Lung (tissue), 12 donors: ENCODE results near the gene MAP6. TPM values are rescaled to one million over a fixed set of nuclear protein-coding genes. Genes with fewer than 3 reads are reported as not detected.

Source experiments
- ATAC-seq: fragments of 200-7000 bp; cut with Tn5 transposase; one replicate; pipeline ENCODE4 v1.9.1; 2020; ENCODE audit warnings: moderate number of reproducible peaks; ENCODE audit not compliant: insufficient read depth, low FRiP score
- DNase-seq, 3 donors: peaks; one replicate each; pipeline ENCODE4 v3.0.0-alpha.2; 2013 to 2017
- H3K27ac ChIP-seq, 2 donors: one replicate each; pipeline ENCODE4 v1.5.1; 2013; ENCODE audit warnings: mild to moderate bottlenecking in 2 of 2, moderate library complexity in 2 of 2, control low read depth in 1 of 2, inconsistent platforms in 1 of 2, low read depth in 1 of 2, low read length in 1 of 2
- H3K27me3 ChIP-seq, 3 donors: one replicate each; pipeline ENCODE4 v1.5.1; 2013; ENCODE audit warnings: low read length in 2 of 3; ENCODE audit not compliant: control insufficient read depth in 3 of 3, insufficient read depth in 3 of 3
- H3K36me3 ChIP-seq, 4 donors: one replicate each; pipeline ENCODE4 v1.5.1; 2013; ENCODE audit warnings: low read length in 4 of 4, mild to moderate bottlenecking in 1 of 4, moderate library complexity in 1 of 4; ENCODE audit not compliant: control insufficient read depth in 4 of 4, insufficient read depth in 4 of 4
- H3K4me1 ChIP-seq, 5 donors: one replicate each; pipeline ENCODE4 v1.5.1; 2013; ENCODE audit warnings: low read length in 5 of 5, mild to moderate bottlenecking in 2 of 5, moderate library complexity in 1 of 5; ENCODE audit not compliant: control insufficient read depth in 5 of 5, insufficient read depth in 5 of 5
- H3K4me3 ChIP-seq: one replicate; pipeline ENCODE4 v1.5.1; 2013; ENCODE audit warnings: mild to moderate bottlenecking, control low read depth, moderate library complexity
- H3K9ac ChIP-seq, 2 donors: one replicate each; pipeline ENCODE4 v1.5.1; 2013; ENCODE audit warnings: low read length in 2 of 2, control low read depth in 1 of 2; ENCODE audit not compliant: insufficient read depth in 1 of 2
- H3K9me3 ChIP-seq, 4 donors: one replicate each; pipeline ENCODE4 v1.5.1; 2013; ENCODE audit warnings: low read length in 3 of 4, mild to moderate bottlenecking in 1 of 4, moderate library complexity in 1 of 4; ENCODE audit not compliant: control insufficient read depth in 4 of 4, insufficient read depth in 3 of 4
- WGBS, 2 donors: extraction: QIAGEN DNeasy Blood & Tissue Kit; methylation state at CpG; one replicate each; pipeline ENCODE4 v1.1.7; 2013; 5-methylcytosine and 5-hydroxymethylcytosine counted together
- polyA plus RNA-seq, 2 donors: library from polyadenylated mRNA; stranded (reverse); fragments of 200-250 nt; gene quantifications; one replicate each; pipeline ENCODE4 v1.2.1, GENCODE V29; 2013
- total RNA-seq, 2 donors: library from RNA; depleted of rRNA in 1 of 2; stranded (reverse); fragments of >200 nt in 1 of 2; gene quantifications; one replicate each; pipeline ENCODE4 v1.2.1, GENCODE V29; 2014 to 2021
- TF ChIP-seq, protein P1 (sequence below): IDR thresholded peaks from 2 replicates; pipeline ENCODE4 v1.5.1; 2012; ENCODE audit warnings: mild to moderate bottlenecking; ENCODE audit errors: control extremely low read depth, extremely low read depth
- donor health status: control.
- donor health status: control.
- donor health status: Bipolar disorder and iron deficiency.
- donor health status: healthy.
- donor health status: DM: yes; HTN: yes; CAD: no.

Gene MAP6
- total and polyA plus RNA-seq, 4 donors, result 5.8 to 17.8 (median 7.2) TPM

DNA sequence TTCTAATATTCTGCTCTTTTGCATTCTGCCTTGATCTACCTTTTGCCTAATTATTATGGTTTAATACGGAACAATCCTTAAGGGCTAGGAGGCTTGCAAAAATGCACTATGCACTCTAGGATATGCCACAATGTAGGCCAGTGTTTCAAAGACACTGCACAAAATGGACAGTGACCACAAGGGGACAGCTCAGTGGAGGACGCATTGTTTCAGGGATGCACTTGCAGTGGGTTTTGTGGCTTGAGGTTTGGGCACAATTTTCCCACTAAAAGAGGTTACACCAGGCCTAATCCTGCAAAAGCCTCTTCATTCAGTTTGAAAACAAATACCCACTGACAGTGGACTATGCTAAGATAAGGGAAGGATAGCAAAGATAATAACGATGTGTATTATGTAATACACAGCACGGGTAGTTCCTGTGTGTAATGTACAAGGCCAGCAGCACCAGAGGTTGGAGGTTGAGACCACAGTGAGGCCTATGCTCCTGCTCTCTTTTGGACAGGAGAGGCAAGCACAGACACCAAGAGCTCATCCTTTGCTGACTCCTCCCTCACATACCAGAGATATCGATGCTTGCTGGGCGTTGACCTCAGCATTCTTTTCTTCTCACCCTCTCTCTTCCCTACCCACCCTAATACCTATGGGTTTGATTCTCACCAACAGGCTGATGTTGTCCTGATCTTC lies 12.7 kb downstream of the MAP6 start:
- Histone ChIP-seq H3K36me3 (no peaks in the 10 kb centered on the region), H3K27ac (no peak overlapping the region), H3K27me3 (no peaks in the 10 kb centered on the region), H3K9ac (no peak overlapping the region), H3K4me3 (no peak overlapping the region), H3K9me3 (no peaks in the 10 kb centered on the region), H3K4me1 (peaks cover 0 to 5% (median 2%) of the 10 kb centered on the region in 5 donors)
- DNase-seq, result no peak
- no peak for ATAC-seq
- TF ChIP-seq, protein P1, sequence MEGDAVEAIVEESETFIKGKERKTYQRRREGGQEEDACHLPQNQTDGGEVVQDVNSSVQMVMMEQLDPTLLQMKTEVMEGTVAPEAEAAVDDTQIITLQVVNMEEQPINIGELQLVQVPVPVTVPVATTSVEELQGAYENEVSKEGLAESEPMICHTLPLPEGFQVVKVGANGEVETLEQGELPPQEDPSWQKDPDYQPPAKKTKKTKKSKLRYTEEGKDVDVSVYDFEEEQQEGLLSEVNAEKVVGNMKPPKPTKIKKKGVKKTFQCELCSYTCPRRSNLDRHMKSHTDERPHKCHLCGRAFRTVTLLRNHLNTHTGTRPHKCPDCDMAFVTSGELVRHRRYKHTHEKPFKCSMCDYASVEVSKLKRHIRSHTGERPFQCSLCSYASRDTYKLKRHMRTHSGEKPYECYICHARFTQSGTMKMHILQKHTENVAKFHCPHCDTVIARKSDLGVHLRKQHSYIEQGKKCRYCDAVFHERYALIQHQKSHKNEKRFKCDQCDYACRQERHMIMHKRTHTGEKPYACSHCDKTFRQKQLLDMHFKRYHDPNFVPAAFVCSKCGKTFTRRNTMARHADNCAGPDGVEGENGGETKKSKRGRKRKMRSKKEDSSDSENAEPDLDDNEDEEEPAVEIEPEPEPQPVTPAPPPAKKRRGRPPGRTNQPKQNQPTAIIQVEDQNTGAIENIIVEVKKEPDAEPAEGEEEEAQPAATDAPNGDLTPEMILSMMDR, result no peak
- 68 to 70% methylated on average over 6 of the region's 6 CpGs for WGBS, 2 donors

DNA sequence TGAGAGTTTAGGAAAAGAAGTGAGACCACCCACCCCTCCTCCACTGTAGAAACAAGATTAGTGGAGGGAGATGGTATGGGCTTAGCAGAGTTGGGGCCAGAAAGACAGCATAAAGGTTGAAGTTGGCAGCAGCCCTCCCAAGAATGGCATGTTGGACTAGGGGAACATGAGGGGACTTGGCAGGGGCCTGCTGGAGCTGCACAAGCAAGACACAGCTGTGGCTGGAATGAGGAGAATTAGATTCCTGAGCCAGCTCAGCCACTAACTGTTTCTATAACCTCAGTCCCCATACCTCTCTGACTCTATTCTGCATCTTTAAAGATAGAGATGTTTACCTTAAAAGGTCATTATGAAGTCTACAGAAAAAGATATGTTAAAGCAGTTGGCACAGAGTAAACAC lies 13.2 kb downstream of the MAP6 start:
- Histone ChIP-seq H3K4me1 (peaks cover 0 to 6% (median 2%) of the 10 kb centered on the region in 5 donors), H3K9ac (no peak overlapping the region), H3K4me3 (no peak overlapping the region), H3K36me3 (no peaks in the 10 kb centered on the region), H3K9me3 (no peaks in the 10 kb centered on the region), H3K27me3 (no peaks in the 10 kb centered on the region), H3K27ac (no peak overlapping the region)
- ATAC-seq, result no peak
- DNase-seq, result peak; percentile 26 to 33 (median 31)
- TF ChIP-seq, protein P1, result no peak

DNA sequence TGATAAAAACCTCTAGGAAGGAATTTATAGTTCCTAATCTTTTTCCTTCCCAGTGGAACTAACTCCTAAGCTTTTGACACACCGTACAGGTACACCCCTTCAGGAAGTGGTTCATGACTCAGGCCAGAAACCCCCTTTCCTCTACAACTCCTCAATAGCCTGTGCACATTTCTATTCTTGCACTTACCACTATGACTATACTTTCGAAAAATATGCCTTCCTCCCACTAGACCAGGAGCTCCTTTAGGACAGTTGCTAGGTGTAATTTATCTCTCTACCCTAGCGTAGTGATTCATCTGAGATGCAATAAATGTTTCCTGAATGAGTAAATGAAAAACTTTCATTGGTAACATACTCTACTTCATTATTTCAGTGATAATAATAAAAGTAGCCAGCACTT lies 14.5 kb downstream of the MAP6 start:
- ATAC-seq (peak; percentile 58), DNase-seq (no peak)
- no peaks in the 10 kb centered on the region for H3K27me3 ChIP-seq
- TF ChIP-seq, protein P1, result no peak
- peaks cover 0 to 6% (median 2%) of the 10 kb centered on the region in 5 donors for H3K4me1 ChIP-seq
- H3K36me3 ChIP-seq, result no peaks in the 10 kb centered on the region
- H3K9me3 ChIP-seq, result no peaks in the 10 kb centered on the region
- no peak overlapping the region for H3K27ac ChIP-seq
- H3K9ac ChIP-seq, result no peak overlapping the region
- 57 to 59% methylated on average over 3 of the region's 3 CpGs for WGBS, 2 donors
- no peak overlapping the region for H3K4me3 ChIP-seq

DNA sequence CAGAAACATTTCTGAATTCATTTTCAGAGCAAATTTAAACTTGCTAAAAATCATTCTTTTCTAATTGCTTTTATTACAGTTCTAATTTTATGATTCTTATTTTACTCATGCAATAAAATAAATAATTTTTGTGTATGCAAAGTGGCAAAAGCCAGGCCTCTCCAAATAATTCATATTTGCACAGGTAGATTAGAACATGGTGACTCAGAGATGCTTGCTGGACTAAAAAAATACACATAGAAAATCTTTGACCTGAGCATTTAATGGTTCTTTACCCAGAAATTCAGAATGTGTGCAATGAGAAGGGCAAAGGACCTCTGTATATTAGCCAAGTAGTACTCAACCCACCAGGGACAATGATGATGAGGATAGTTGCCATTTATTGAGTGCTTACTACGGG lies 15.3 kb downstream of the MAP6 start:
- ATAC-seq (no peak), DNase-seq (no peak)
- Histone ChIP-seq H3K9me3 (no peaks in the 10 kb centered on the region), H3K9ac (no peak overlapping the region), H3K4me3 (no peak overlapping the region), H3K36me3 (no peaks in the 10 kb centered on the region), H3K27me3 (no peaks in the 10 kb centered on the region), H3K4me1 (peaks cover 0 to 6% (median 2%) of the 10 kb centered on the region in 5 donors), H3K27ac (no peak overlapping the region)
- TF ChIP-seq, protein P1, result no peak
- WGBS, 2 donors, result 73 to 94% methylated on average over 1 of the region's 1 CpG
